Liver (tissue), 3 donors: Measurements from ENCODE around the gene PLCB1.

Experiments used
- FOXA1 ChIP-seq: IDR thresholded peaks from 2 replicates; pipeline ENCODE4 v1.6.1; 2016; ENCODE audit warnings: antibody characterized with exemption
- GABPA ChIP-seq, 2 donors: IDR thresholded peaks in 1 of 2; conservative IDR thresholded peaks in 1 of 2; 2 replicates each; pipeline ENCODE4 v1.6.1; 2016; ENCODE audit warnings: antibody characterized with exemption in 2 of 2, mild to moderate bottlenecking in 1 of 2, moderate library complexity in 1 of 2
- HNF4A ChIP-seq, 2 donors: conservative IDR thresholded peaks; 2 replicates each; pipeline ENCODE4 v1.6.1; 2016; ENCODE audit warnings: antibody characterized with exemption in 2 of 2, mild to moderate bottlenecking in 2 of 2
- HNF4G ChIP-seq: IDR thresholded peaks from 2 replicates; pipeline ENCODE4 v1.6.1; 2016; ENCODE audit warnings: antibody characterized with exemption
- JUND ChIP-seq, 2 donors: IDR thresholded peaks; 2 replicates each; pipeline ENCODE4 v1.6.1; 2016; ENCODE audit warnings: antibody characterized with exemption in 2 of 2
- RAD21 ChIP-seq, 2 donors: IDR thresholded peaks; 2 replicates each; pipeline ENCODE4 v1.6.1; 2016; ENCODE audit warnings: antibody characterized with exemption in 2 of 2, mild to moderate bottlenecking in 2 of 2
- SP1 ChIP-seq: IDR thresholded peaks from 2 replicates; pipeline ENCODE4 v1.6.1; 2018; ENCODE audit warnings: antibody characterized with exemption, mild to moderate bottlenecking
- TAF1 ChIP-seq: conservative IDR thresholded peaks from 2 replicates; pipeline ENCODE4 v1.6.1; 2016; ENCODE audit warnings: antibody characterized with exemption, mild to moderate bottlenecking
- YY1 ChIP-seq: IDR thresholded peaks from 2 replicates; pipeline ENCODE4 v1.6.1; 2016; ENCODE audit warnings: antibody characterized with exemption, mild to moderate bottlenecking
- ZBTB33 ChIP-seq: IDR thresholded peaks from 2 replicates; pipeline ENCODE4 v1.6.1; 2016; ENCODE audit warnings: antibody characterized with exemption
- TF ChIP-seq, protein P1 (sequence below): fragments of 150-350 bp; IDR thresholded peaks from 2 replicates; pipeline ENCODE4 v1.5.1; 2017; ENCODE audit warnings: improper control_type of control experiment, low read depth, low read length; ENCODE audit not compliant: missing input control
- TF ChIP-seq, protein P2 (sequence below): IDR thresholded peaks from 2 replicates; pipeline ENCODE4 v1.6.1; 2016; ENCODE audit warnings: antibody characterized with exemption
- TF ChIP-seq, protein P3 (sequence below): IDR thresholded peaks from 2 replicates; pipeline ENCODE4 v1.6.1; 2016; ENCODE audit warnings: antibody characterized with exemption
- donor health status: healthy.
- donor health status: healthy.

GRCh38 chr20:8210749-8211148 lies 78.7 kb downstream of the PLCB1 start:
- TF ChIP-seq, protein P1, sequence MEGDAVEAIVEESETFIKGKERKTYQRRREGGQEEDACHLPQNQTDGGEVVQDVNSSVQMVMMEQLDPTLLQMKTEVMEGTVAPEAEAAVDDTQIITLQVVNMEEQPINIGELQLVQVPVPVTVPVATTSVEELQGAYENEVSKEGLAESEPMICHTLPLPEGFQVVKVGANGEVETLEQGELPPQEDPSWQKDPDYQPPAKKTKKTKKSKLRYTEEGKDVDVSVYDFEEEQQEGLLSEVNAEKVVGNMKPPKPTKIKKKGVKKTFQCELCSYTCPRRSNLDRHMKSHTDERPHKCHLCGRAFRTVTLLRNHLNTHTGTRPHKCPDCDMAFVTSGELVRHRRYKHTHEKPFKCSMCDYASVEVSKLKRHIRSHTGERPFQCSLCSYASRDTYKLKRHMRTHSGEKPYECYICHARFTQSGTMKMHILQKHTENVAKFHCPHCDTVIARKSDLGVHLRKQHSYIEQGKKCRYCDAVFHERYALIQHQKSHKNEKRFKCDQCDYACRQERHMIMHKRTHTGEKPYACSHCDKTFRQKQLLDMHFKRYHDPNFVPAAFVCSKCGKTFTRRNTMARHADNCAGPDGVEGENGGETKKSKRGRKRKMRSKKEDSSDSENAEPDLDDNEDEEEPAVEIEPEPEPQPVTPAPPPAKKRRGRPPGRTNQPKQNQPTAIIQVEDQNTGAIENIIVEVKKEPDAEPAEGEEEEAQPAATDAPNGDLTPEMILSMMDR, result no peak
- TF ChIP-seq, protein P2, sequence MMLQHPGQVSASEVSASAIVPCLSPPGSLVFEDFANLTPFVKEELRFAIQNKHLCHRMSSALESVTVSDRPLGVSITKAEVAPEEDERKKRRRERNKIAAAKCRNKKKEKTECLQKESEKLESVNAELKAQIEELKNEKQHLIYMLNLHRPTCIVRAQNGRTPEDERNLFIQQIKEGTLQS, result no peak
- no peak for TF ChIP-seq TAF1
- TF ChIP-seq HNF4A (conservative IDR thresholded peaks at IDR 0.05), result no peak
- no peak for TF ChIP-seq YY1
- no peak for TF ChIP-seq FOXA1
- TF ChIP-seq SP1, result no peak
- TF ChIP-seq HNF4G, result no peak
- TF ChIP-seq ZBTB33, result no peak
- TF ChIP-seq, protein P3, sequence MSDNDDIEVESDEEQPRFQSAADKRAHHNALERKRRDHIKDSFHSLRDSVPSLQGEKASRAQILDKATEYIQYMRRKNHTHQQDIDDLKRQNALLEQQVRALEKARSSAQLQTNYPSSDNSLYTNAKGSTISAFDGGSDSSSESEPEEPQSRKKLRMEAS, result no peak
- no peak for TF ChIP-seq JUND (IDR thresholded peaks at IDR 0.05)
- TF ChIP-seq GABPA (IDR thresholded peaks at IDR 0.05 in 1 of 2, conservative IDR thresholded peaks at IDR 0.05 in 1 of 2), result no peak
- TF ChIP-seq RAD21 (IDR thresholded peaks at IDR 0.05), result no peak
